ENCODE measurements around the gene INPP4B.
"Not testable (repeated sequence)": the region's sequence is repeated elsewhere in the genome, so short reads cannot be mapped to it uniquely, and the experiment has no call there.

Gene INPP4B

GRCh38 chr4:142523111-142523510 lies 323.0 kb downstream of the INPP4B start:
- DNase-seq (ENCODE audit: low spot score): no peak
- Histone ChIP-seq H3K27ac (no peak overlapping the region), H3K4me3 (no peak overlapping the region)
- no peak for TF ChIP-seq CTCF (IDR thresholded peaks at IDR 0.05)

- no peak overlapping the region for H3K27ac ChIP-seq
- no peak overlapping the region for H3K4me3 ChIP-seq
- no peak for DNase-seq (ENCODE audit: low spot score)
- no peak for TF ChIP-seq CTCF (IDR thresholded peaks at IDR 0.05)
Observed at GRCh38 chr4:142519342-142519741, 326.8 kb downstream of the INPP4B start.

- Histone ChIP-seq H3K27ac (no peak overlapping the region), H3K4me3 (no peak overlapping the region)
- no peak for TF ChIP-seq CTCF (IDR thresholded peaks at IDR 0.05)
- no peak for DNase-seq (ENCODE audit: low spot score)
Observed at GRCh38 chr4:142516686-142517526, 329.2 kb downstream of the INPP4B start.

GRCh38 chr4:142512161-142512560 lies 333.9 kb downstream of the INPP4B start:
- no peak overlapping the region for H3K27ac ChIP-seq

GRCh38 chr4:142509881-142510280 lies 336.2 kb downstream of the INPP4B start:
- TF ChIP-seq CTCF (IDR thresholded peaks at IDR 0.05): no peak
- DNase-seq (ENCODE audit: low spot score): no peak
- Histone ChIP-seq H3K27ac (no peak overlapping the region), H3K4me3 (no peak overlapping the region)

More at GRCh38 chr4:142512161-142512560, 333.9 kb downstream of the INPP4B start:
- no peak for DNase-seq (ENCODE audit: low spot score)
- no peak overlapping the region for H3K4me3 ChIP-seq
- TF ChIP-seq CTCF (IDR thresholded peaks at IDR 0.05): no peak

- not testable (repeated sequence) for H3K4me3 ChIP-seq; H3K27ac ChIP-seq; DNase-seq (ENCODE audit: low spot score)
Observed at GRCh38 chr4:142509381-142509780, 336.7 kb downstream of the INPP4B start.

- no peak for DNase-seq (ENCODE audit: low spot score)
- no peak for TF ChIP-seq CTCF (IDR thresholded peaks at IDR 0.05)
- no peak overlapping the region for H3K27ac ChIP-seq
- H3K4me3 ChIP-seq: no peak overlapping the region
Observed at GRCh38 chr4:142500966-142501365, 345.1 kb downstream of the INPP4B start.

Measured in coronary artery (tissue), 2 donors.